ENCODE results near the gene PLAC8.
A peak's percentile ranks its signal among the peaks of the same experiment; 100 is the strongest.
"Not testable (repeated sequence)": the region's sequence is repeated elsewhere in the genome, so short reads cannot be mapped to it uniquely, and the experiment has no call there.

The PLAC8 gene

GRCh38 chr4:83114576-83114975 lies at the start of gene PLAC8:
TSS of gene PLAC8 (minus strand) at chr4:83114729. CDS start at chr4:83107921, 6,808 bp downstream.
- DNase-seq (ENCODE audit: low spot score) = no peak

GRCh38 chr4:83153417-83153816 lies 38.9 kb upstream of the PLAC8 start:
- no peak for DNase-seq (ENCODE audit: low spot score)

- no peak for DNase-seq (ENCODE audit: low spot score)
Observed at GRCh38 chr4:83152746-83153145, 38.2 kb upstream of the PLAC8 start.

- no peak for DNase-seq (ENCODE audit: low spot score)
Observed at GRCh38 chr4:83151651-83152050, 37.1 kb upstream of the PLAC8 start.

- DNase-seq (ENCODE audit: low spot score) = no peak
Observed at GRCh38 chr4:83150653-83151330, 36.3 kb upstream of the PLAC8 start.

- no peak for DNase-seq (ENCODE audit: low spot score)
Observed at GRCh38 chr4:83149865-83150652, 35.5 kb upstream of the PLAC8 start.

GRCh38 chr4:83146841-83147240 lies 32.3 kb upstream of the PLAC8 start:
- DNase-seq (ENCODE audit: low spot score) = no peak

- DNase-seq (ENCODE audit: low spot score) = not testable (repeated sequence)
Observed at GRCh38 chr4:83145776-83146175, 31.2 kb upstream of the PLAC8 start.

GRCh38 chr4:83139514-83140156 lies 25.1 kb upstream of the PLAC8 start:
- no peak for DNase-seq (ENCODE audit: low spot score)

- no peak for DNase-seq (ENCODE audit: low spot score)
Observed at GRCh38 chr4:83138946-83139345, 24.4 kb upstream of the PLAC8 start.

GRCh38 chr4:83132065-83132464 lies 17.5 kb upstream of the PLAC8 start:
- no peak for DNase-seq (ENCODE audit: low spot score)

GRCh38 chr4:83129264-83129663 lies 14.7 kb upstream of the PLAC8 start:
- no peak for DNase-seq (ENCODE audit: low spot score)

GRCh38 chr4:83128240-83128929 lies 13.9 kb upstream of the PLAC8 start:
- DNase-seq (ENCODE audit: low spot score) = peak; percentile 54

GRCh38 chr4:83125738-83126141 lies 11.2 kb upstream of the PLAC8 start:
- DNase-seq (ENCODE audit: low spot score) = no peak

- DNase-seq (ENCODE audit: low spot score) = no peak
Observed at GRCh38 chr4:83124111-83124780, 9.7 kb upstream of the PLAC8 start.

GRCh38 chr4:83121246-83121645 lies 6.7 kb upstream of the PLAC8 start:
- no peak for DNase-seq (ENCODE audit: low spot score)

- no peak for DNase-seq (ENCODE audit: low spot score)
Observed at GRCh38 chr4:83118869-83119268, 4.3 kb upstream of the PLAC8 start.

- no peak for DNase-seq (ENCODE audit: low spot score)
Observed at GRCh38 chr4:83115656-83116285, 1.2 kb upstream of the PLAC8 start.

- peak; percentile 36 for DNase-seq (ENCODE audit: low spot score)
Observed at GRCh38 chr4:83115000-83115399, 471 bp upstream of the PLAC8 start.

- DNase-seq (ENCODE audit: low spot score) = no peak
Observed at GRCh38 chr4:83113429-83113786, 1.1 kb downstream of the PLAC8 start.

- DNase-seq (ENCODE audit: low spot score) = no peak
Observed at GRCh38 chr4:83112678-83113428, 1.7 kb downstream of the PLAC8 start.
